KMS-11 (cell line): ENCODE results near the gene CBY1.

ENCODE experiments used
- H2AFZ ChIP-seq: fragments of 200-600 bp; sonication (generic); 2 replicates; pipeline ENCODE4 v1.6.1; 2016; ENCODE audit warnings: antibody characterized with exemption, mixed run types, low read depth
- H3K27ac ChIP-seq: fragments of 200-600 bp; sonication (generic); 2 replicates; pipeline ENCODE4 v1.6.1; 2016; ENCODE audit warnings: mild to moderate bottlenecking, mixed run types
- H3K27me3 ChIP-seq: fragments of 200-600 bp; sonication (generic); 2 replicates; pipeline ENCODE4 v1.6.1; 2017; ENCODE audit warnings: mild to moderate bottlenecking, low read depth, mixed run types, moderate library complexity; ENCODE audit not compliant: insufficient read depth
- H3K36me3 ChIP-seq: fragments of 200-600 bp; sonication (generic); 2 replicates; pipeline ENCODE4 v1.6.1; 2017; ENCODE audit warnings: mild to moderate bottlenecking, mixed run types; ENCODE audit not compliant: insufficient read depth
- H3K4me1 ChIP-seq: fragments of 200-600 bp; sonication (generic); 2 replicates; pipeline ENCODE4 v1.6.1; 2016; ENCODE audit warnings: mild to moderate bottlenecking, low read depth, mixed run types; ENCODE audit not compliant: poor library complexity, severe bottlenecking
- H3K4me2 ChIP-seq: fragments of 200-600 bp; sonication (generic); 2 replicates; pipeline ENCODE4 v1.7.0; 2016; ENCODE audit warnings: mild to moderate bottlenecking, mixed run types
- H3K4me3 ChIP-seq: fragments of 200-600 bp; sonication (generic); IDR thresholded peaks from 2 replicates; pipeline ENCODE4 v1.6.1; 2017; ENCODE audit warnings: low read depth, low read length, mixed read lengths; ENCODE audit not compliant: insufficient read depth
- H3K79me2 ChIP-seq: fragments of 200-600 bp; sonication (generic); 2 replicates; pipeline ENCODE4 v1.6.1; 2016; ENCODE audit warnings: low read depth, mixed run types; ENCODE audit not compliant: insufficient read depth
- H3K9ac ChIP-seq: fragments of 200-600 bp; sonication (generic); 2 replicates; pipeline ENCODE4 v1.6.1; 2016; ENCODE audit warnings: mild to moderate bottlenecking, mixed run types
- H4K20me1 ChIP-seq: fragments of 200-600 bp; sonication (generic); 2 replicates; pipeline ENCODE4 v1.6.1; 2016; ENCODE audit warnings: mild to moderate bottlenecking, mixed run types; ENCODE audit not compliant: insufficient read depth
- CTCF ChIP-seq: fragments of 200-600 bp; sonication (generic); conservative IDR thresholded peaks from 2 replicates; pipeline ENCODE4 v1.6.1; 2017; ENCODE audit warnings: low read depth, mild to moderate bottlenecking, antibody characterized with exemption, low read length, moderate library complexity, mixed read lengths

CBY1 gene

DNA sequence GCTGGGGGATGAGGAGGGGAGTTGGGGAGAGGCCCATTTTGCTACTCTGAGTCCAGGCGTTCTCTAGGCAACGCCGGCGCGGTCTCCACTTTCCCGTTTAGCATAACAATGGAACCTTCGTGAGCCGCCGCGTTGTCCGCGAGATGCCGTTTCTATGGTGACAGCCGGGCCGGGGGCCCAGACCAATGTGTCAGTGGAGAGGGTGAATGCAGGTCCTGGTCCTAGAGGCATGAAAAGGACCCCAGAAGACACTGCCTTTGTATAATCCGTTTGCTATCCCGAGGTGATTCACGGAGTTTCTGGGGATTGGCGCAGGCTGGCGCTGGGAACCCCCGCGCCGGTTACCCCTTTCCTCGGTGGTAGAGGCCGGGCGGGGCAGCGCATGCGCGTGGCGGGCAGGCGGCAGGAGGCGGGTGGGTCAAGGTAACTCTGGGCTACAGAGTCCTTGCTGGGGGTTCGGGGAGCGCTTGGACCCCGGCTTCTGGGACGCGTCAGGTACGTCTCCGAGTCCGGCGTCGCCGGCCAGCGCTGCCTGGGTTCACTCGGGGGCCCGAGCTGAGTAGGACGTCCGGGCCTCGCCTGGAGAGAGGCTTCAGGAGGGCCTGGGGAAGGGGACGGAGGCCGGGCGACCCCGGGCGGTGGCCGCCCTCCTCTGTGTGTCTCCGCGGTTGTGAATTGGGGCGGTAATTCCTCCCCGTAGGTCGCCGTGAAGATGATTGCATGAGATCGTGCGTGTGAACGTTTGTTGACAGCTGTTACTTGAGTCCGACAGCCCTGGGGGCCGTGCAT is at the start of gene CBY1, which contains the start of gene FAM227A:
CBY1 (plus strand) TSS at position 383 of the 789 bp plus-strand sequence. CDS start 11,417 bp downstream, outside the sequence.
FAM227A (minus strand) TSS at position 137 of the 789 bp plus-strand sequence. CDS start 6,224 bp downstream, outside the sequence.
- peak within 1 kb of the TSS; percentile 90 for H3K9ac ChIP-seq
- no peak for TF ChIP-seq CTCF
- peak within 1 kb of the TSS; percentile 75 for H3K4me3 ChIP-seq
- H2AFZ ChIP-seq: peak within 1 kb of the TSS; percentile 86
- H3K79me2 ChIP-seq: no peaks in the 10 kb centered on the region; the same call in 1 of the 2 replicates
- no peaks in the 10 kb centered on the region for H3K36me3 ChIP-seq
- H3K27ac ChIP-seq: peak within 1 kb of the TSS; percentile 83
- peaks cover 17% of the 10 kb centered on the region for H3K4me1 ChIP-seq
- H4K20me1 ChIP-seq: no peaks in the 10 kb centered on the region
- peak within 1 kb of the TSS; percentile 70 for H3K4me2 ChIP-seq
- no peaks in the 10 kb centered on the region for H3K27me3 ChIP-seq

DNA sequence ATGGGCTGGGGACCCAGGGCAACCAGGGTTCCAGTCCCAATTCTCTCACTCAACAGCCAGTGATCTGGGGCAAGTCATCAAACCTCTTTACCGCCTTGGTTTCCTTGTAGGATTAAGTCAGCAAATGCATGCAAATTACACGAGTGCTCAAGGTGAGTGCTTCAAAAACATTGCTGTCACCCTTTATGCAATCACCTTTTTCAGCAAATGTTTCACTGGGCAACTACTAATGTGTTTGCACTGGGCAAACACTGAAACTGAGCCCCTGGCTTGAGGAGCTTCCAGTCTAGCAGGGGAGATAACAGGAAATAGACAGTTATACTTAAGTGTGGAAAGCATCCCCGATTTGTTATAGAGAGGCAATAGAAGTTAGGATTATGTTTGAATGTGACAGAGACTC is 48.8 kb upstream of the CBY1 start:
- H3K4me2 ChIP-seq: no peak overlapping the region
- no peaks in the 10 kb centered on the region for H3K27me3 ChIP-seq
- H3K4me3 ChIP-seq: no peak overlapping the region
- no peaks in the 10 kb centered on the region for H3K4me1 ChIP-seq
- no peaks in the 10 kb centered on the region for H4K20me1 ChIP-seq
- no peaks in the 10 kb centered on the region for H3K36me3 ChIP-seq
- H3K27ac ChIP-seq: no peak overlapping the region
- no peak overlapping the region for H2AFZ ChIP-seq
- H3K9ac ChIP-seq: no peak overlapping the region
- no peaks in the 10 kb centered on the region for H3K79me2 ChIP-seq
- no peak for TF ChIP-seq CTCF

DNA sequence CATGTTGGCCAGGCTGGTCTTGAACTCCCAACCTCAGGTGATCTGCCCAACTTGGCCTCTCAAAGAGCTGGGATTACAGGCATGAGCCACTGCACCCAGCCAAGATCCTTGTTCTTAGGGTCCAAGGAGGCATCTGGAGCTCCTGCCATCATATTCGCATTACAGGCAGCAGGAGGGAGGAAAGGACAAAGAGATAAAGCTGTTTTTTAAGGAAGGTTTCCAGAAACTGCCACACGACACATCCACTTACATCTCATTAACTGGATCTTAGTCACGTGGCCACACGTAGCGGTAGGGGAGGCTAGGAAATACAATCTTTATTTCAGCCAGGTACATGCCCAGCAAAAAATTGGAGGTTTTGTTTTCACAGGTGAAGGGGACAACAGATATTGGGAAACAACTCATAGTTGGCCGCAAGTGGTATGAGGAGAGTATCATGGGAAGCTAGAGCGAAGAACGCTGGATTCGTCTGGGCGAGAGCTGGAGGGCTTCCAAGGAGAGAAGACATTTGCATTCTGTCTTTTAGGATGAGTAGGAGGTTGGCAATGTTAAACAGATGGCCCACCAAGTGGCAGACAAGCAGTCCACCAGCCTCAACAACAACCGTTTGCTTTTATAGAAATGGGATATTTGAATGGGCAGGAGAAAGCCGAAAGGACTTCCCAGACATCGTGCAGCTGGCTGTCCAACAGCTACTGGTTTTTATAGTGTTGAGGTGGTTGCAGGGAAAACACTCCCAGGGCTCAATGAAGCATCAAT is 47.3 kb upstream of the CBY1 start:
- no peaks in the 10 kb centered on the region for H3K27me3 ChIP-seq

GRCh38 chr22:38610234-38610633 is 46.2 kb upstream of the CBY1 start:
- Histone ChIP-seq H3K4me1 (no peaks in the 10 kb centered on the region), H3K4me3 (no peak overlapping the region), H3K27me3 (no peaks in the 10 kb centered on the region)

More for the DNA sequence above, 47.3 kb upstream of the CBY1 start:
- no peaks in the 10 kb centered on the region for H3K4me1 ChIP-seq
- no peak overlapping the region for H3K27ac ChIP-seq
- H2AFZ ChIP-seq: no peak overlapping the region
- H3K79me2 ChIP-seq: no peaks in the 10 kb centered on the region
- no peak for TF ChIP-seq CTCF
- H3K4me3 ChIP-seq: no peak overlapping the region
- H3K36me3 ChIP-seq: no peaks in the 10 kb centered on the region
- no peaks in the 10 kb centered on the region for H4K20me1 ChIP-seq
- no peak overlapping the region for H3K9ac ChIP-seq
- H3K4me2 ChIP-seq: no peak overlapping the region

More at GRCh38 chr22:38610234-38610633, 46.2 kb upstream of the CBY1 start:
- Histone ChIP-seq H3K36me3 (no peaks in the 10 kb centered on the region), H2AFZ (no peak overlapping the region), H3K4me2 (no peak overlapping the region), H3K9ac (no peak overlapping the region), H4K20me1 (no peaks in the 10 kb centered on the region), H3K27ac (no peak overlapping the region), H3K79me2 (no peaks in the 10 kb centered on the region)
- TF ChIP-seq CTCF: no peak
